ENCODE measurements around the gene BSN.

- no peak for TF ChIP-seq CREB1 (IDR thresholded peaks at IDR 0.05; ENCODE audit: low read depth)
- TF ChIP-seq, protein P1, sequence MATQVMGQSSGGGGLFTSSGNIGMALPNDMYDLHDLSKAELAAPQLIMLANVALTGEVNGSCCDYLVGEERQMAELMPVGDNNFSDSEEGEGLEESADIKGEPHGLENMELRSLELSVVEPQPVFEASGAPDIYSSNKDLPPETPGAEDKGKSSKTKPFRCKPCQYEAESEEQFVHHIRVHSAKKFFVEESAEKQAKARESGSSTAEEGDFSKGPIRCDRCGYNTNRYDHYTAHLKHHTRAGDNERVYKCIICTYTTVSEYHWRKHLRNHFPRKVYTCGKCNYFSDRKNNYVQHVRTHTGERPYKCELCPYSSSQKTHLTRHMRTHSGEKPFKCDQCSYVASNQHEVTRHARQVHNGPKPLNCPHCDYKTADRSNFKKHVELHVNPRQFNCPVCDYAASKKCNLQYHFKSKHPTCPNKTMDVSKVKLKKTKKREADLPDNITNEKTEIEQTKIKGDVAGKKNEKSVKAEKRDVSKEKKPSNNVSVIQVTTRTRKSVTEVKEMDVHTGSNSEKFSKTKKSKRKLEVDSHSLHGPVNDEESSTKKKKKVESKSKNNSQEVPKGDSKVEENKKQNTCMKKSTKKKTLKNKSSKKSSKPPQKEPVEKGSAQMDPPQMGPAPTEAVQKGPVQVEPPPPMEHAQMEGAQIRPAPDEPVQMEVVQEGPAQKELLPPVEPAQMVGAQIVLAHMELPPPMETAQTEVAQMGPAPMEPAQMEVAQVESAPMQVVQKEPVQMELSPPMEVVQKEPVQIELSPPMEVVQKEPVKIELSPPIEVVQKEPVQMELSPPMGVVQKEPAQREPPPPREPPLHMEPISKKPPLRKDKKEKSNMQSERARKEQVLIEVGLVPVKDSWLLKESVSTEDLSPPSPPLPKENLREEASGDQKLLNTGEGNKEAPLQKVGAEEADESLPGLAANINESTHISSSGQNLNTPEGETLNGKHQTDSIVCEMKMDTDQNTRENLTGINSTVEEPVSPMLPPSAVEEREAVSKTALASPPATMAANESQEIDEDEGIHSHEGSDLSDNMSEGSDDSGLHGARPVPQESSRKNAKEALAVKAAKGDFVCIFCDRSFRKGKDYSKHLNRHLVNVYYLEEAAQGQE (IDR thresholded peaks at IDR 0.05; ENCODE audit: low read depth), result no peak
- no peak for TF ChIP-seq CEBPB (IDR thresholded peaks at IDR 0.05)
- TF ChIP-seq EP300 (IDR thresholded peaks at IDR 0.05; ENCODE audit: borderline replicate concordance), result no peak
- no peak for TF ChIP-seq TAF1 (IDR thresholded peaks at IDR 0.05; ENCODE audit: low read depth)
- TF ChIP-seq NFIC (IDR thresholded peaks at IDR 0.05), result no peak
- TF ChIP-seq FOXM1 (IDR thresholded peaks at IDR 0.05; ENCODE audit: borderline replicate concordance, low read depth), result no peak
- TF ChIP-seq YY1 (IDR thresholded peaks at IDR 0.05; ENCODE audit: low read depth), result no peak
- no peak for TF ChIP-seq RAD21 (IDR thresholded peaks at IDR 0.05; ENCODE audit: low read depth)
- no peak for TF ChIP-seq EGR1 (IDR thresholded peaks at IDR 0.05)
Observed at GRCh38 chr3:49707113-49707480, 152.8 kb downstream of the BSN start.
